ENCODE data around the gene IFNL2.

IFNL2 gene

DNA sequence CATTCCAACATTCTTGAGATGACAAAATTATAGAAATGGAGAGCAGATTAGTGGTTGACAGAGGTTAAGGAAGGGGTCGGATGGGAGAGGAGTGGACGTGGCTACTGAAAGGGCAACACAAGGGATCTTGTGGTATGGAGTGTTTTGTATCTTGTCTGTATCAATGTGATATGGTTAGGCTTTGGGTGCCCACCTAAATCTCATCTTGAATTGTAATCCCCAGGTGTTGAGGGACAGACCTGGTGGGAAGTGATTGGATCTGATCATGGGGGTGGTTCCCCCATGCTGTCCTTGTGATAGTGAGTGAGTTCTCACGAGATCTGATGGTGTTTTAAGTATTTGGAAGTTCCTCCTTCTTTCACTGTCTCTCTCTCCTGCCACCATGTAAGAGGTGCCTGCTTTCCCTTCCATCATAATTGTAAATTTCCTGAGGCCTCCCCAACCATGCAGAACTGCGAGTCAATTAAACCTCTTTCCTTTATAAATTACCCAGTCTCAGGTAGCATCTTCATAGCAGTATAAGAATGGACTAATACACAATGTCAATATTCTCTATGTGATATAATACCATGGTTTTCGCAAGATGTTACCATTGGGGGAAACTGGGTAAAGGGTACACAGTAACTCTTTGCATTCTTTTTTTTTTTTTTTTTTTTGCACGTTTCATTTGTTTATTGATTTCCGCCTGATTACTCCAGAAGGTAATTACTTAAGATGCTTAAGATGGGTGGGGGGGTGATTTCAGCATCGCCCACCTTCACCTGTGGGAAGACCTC is 14.6 kb upstream of the IFNL2 start:
- H3K9ac ChIP-seq (ENCODE audit: low read depth, low read length, poor library complexity, severe bottlenecking): peak overlapping the region; percentile 63
- peak overlapping the region; percentile 75 for H3K4me2 ChIP-seq (ENCODE audit: low read depth, low read length, poor library complexity, severe bottlenecking)
- H2AFZ ChIP-seq (ENCODE audit: low read length): no peak overlapping the region
- H3K36me3 ChIP-seq (ENCODE audit: insufficient read depth, low read length): no peaks in the 10 kb centered on the region
- no peaks in the 10 kb centered on the region for H3K9me2 ChIP-seq (replicated peaks; ENCODE audit: low read depth, low read length)
- TF ChIP-seq, protein P1, sequence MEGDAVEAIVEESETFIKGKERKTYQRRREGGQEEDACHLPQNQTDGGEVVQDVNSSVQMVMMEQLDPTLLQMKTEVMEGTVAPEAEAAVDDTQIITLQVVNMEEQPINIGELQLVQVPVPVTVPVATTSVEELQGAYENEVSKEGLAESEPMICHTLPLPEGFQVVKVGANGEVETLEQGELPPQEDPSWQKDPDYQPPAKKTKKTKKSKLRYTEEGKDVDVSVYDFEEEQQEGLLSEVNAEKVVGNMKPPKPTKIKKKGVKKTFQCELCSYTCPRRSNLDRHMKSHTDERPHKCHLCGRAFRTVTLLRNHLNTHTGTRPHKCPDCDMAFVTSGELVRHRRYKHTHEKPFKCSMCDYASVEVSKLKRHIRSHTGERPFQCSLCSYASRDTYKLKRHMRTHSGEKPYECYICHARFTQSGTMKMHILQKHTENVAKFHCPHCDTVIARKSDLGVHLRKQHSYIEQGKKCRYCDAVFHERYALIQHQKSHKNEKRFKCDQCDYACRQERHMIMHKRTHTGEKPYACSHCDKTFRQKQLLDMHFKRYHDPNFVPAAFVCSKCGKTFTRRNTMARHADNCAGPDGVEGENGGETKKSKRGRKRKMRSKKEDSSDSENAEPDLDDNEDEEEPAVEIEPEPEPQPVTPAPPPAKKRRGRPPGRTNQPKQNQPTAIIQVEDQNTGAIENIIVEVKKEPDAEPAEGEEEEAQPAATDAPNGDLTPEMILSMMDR (conservative IDR thresholded peaks at IDR 0.05; ENCODE audit: low read length): no peak
- no peak for TF ChIP-seq EZH2phosphoT487 (IDR thresholded peaks at IDR 0.05; ENCODE audit: borderline replicate concordance)
- H3K4me1 ChIP-seq (ENCODE audit: insufficient read depth, low read length, poor library complexity, severe bottlenecking): peaks cover 61% of the 10 kb centered on the region
- no peaks in the 10 kb centered on the region for H3K79me2 ChIP-seq (ENCODE audit: insufficient read depth, low read length)
- H3K9me3 ChIP-seq (ENCODE audit: insufficient read depth, low read depth, low read length): peaks cover 5% of the 10 kb centered on the region; the same call in 1 of the 2 replicates
- peaks cover 16% of the 10 kb centered on the region for H3F3A ChIP-seq (ENCODE audit: low read depth)
- peak overlapping the region; percentile 58 for H3K4me3 ChIP-seq (ENCODE audit: low read length, poor library complexity, severe bottlenecking)
- H3K27me3 ChIP-seq (ENCODE audit: insufficient read depth, low read length, poor library complexity, severe bottlenecking): no peaks in the 10 kb centered on the region
- H4K20me1 ChIP-seq (ENCODE audit: insufficient read depth, low read length, poor library complexity, severe bottlenecking): no peaks in the 10 kb centered on the region

DNA sequence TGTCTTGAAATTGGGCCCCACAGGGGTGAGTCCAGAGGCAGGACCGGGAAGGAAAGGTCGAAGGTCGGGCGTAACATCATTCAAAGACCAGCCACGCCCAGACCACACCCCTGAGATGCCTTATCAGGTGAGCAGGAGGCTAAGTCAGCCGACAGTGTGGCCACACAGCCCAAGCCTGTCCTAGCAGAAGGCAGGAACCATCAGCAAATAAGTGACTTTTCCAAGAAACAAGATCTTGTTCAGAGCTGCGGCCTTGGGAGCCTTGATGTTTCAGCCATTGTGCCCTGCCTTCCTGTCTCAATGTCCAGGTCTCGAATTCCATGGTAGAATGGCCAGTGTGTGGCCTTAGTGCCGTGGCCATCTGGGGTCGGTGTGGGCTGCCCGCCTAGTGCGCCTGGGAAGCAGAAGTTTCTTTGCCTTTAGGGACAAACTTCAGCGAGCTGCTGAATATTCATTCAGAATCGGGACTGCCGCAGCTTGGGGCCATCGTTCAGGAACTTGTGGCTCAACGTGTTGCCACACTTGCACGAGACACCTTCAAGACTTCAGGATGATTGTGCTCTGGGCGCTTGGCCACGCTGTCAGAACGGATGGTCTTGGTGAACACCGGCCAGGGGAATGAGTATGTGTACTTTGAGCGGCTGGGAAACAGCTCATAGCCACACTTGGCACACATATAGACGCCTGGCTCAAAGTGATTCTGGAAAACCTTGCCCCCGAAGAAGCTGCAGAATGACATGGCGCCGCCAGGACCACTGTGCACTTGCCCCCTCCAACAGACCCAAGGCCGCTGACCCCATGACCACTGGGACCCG is 13.5 kb upstream of the IFNL2 start:
- H3F3A ChIP-seq (ENCODE audit: low read depth): peaks cover 16% of the 10 kb centered on the region

DNA sequence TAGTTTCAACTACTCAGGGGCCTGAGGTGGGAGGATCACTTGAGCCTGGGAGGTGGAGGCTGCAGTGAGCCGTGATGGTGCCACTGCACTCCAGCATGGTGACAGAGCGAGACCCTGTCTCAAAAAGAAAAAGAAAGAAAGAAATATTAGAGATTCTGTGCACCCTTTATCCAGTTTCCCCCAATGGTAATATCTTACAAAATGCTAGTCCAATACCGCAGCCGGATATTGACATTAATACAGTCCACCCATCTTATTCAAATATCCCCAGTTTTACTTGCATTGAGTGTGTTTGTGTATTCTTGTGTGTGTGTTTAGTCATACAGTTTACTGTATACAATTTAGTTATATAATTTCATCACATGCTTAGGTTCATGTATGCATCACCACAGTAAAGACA is 11.0 kb upstream of the IFNL2 start:
- Histone ChIP-seq H3K9me2 (replicated peaks; ENCODE audit: low read depth, low read length) (no peaks in the 10 kb centered on the region), H3K9me3 (ENCODE audit: insufficient read depth, low read depth, low read length) (peaks cover 5% of the 10 kb centered on the region; the same call in 1 of the 2 replicates), H3K4me1 (ENCODE audit: insufficient read depth, low read length, poor library complexity, severe bottlenecking) (peaks cover 39% of the 10 kb centered on the region), H3K9ac (ENCODE audit: low read depth, low read length, poor library complexity, severe bottlenecking) (no peak overlapping the region), H3K4me2 (ENCODE audit: low read depth, low read length, poor library complexity, severe bottlenecking) (no peak overlapping the region), H3F3A (ENCODE audit: low read depth) (peaks cover 11% of the 10 kb centered on the region), H3K27me3 (ENCODE audit: insufficient read depth, low read length, poor library complexity, severe bottlenecking) (no peaks in the 10 kb centered on the region), H4K20me1 (ENCODE audit: insufficient read depth, low read length, poor library complexity, severe bottlenecking) (no peaks in the 10 kb centered on the region), H3K4me3 (ENCODE audit: low read length, poor library complexity, severe bottlenecking) (no peak overlapping the region), H3K79me2 (ENCODE audit: insufficient read depth, low read length) (no peaks in the 10 kb centered on the region), H3K36me3 (ENCODE audit: insufficient read depth, low read length) (no peaks in the 10 kb centered on the region), H2AFZ (ENCODE audit: low read length) (no peak overlapping the region)
- TF ChIP-seq EZH2phosphoT487 (IDR thresholded peaks at IDR 0.05; ENCODE audit: borderline replicate concordance): no peak
- TF ChIP-seq, protein P1 (conservative IDR thresholded peaks at IDR 0.05; ENCODE audit: low read length): no peak

More for the DNA sequence above, 13.5 kb upstream of the IFNL2 start:
- no peaks in the 10 kb centered on the region for H3K79me2 ChIP-seq (ENCODE audit: insufficient read depth, low read length)
- H3K4me3 ChIP-seq (ENCODE audit: low read length, poor library complexity, severe bottlenecking): no peak overlapping the region
- H4K20me1 ChIP-seq (ENCODE audit: insufficient read depth, low read length, poor library complexity, severe bottlenecking): no peaks in the 10 kb centered on the region
- TF ChIP-seq, protein P1 (conservative IDR thresholded peaks at IDR 0.05; ENCODE audit: low read length): no peak
- no peak for TF ChIP-seq EZH2phosphoT487 (IDR thresholded peaks at IDR 0.05; ENCODE audit: borderline replicate concordance)
- no peaks in the 10 kb centered on the region for H3K36me3 ChIP-seq (ENCODE audit: insufficient read depth, low read length)
- no peaks in the 10 kb centered on the region for H3K27me3 ChIP-seq (ENCODE audit: insufficient read depth, low read length, poor library complexity, severe bottlenecking)
- no peak overlapping the region for H2AFZ ChIP-seq (ENCODE audit: low read length)
- peaks cover 5% of the 10 kb centered on the region; the same call in 1 of the 2 replicates for H3K9me3 ChIP-seq (ENCODE audit: insufficient read depth, low read depth, low read length)
- H3K9me2 ChIP-seq (replicated peaks; ENCODE audit: low read depth, low read length): no peaks in the 10 kb centered on the region
- no peak overlapping the region for H3K4me2 ChIP-seq (ENCODE audit: low read depth, low read length, poor library complexity, severe bottlenecking)
- H3K4me1 ChIP-seq (ENCODE audit: insufficient read depth, low read length, poor library complexity, severe bottlenecking): peaks cover 57% of the 10 kb centered on the region
- no peak overlapping the region for H3K9ac ChIP-seq (ENCODE audit: low read depth, low read length, poor library complexity, severe bottlenecking)
